ELR (cell line): ENCODE data around the gene BRF1.

ENCODE experiments used
- DNase-seq: peaks from one replicate; pipeline ENCODE4 v3.0.0-alpha.2; 2015; ENCODE audit warnings: low read depth

The BRF1 gene

GRCh38 chr14:105196265-105196960 lies 104.4 kb downstream of the BRF1 start:
- DNase-seq, result no peak

GRCh38 chr14:105195522-105196264 lies 105.1 kb downstream of the BRF1 start:
- DNase-seq, result no peak

- DNase-seq, result no peak
Measured at GRCh38 chr14:105195051-105195450, 105.8 kb downstream of the BRF1 start.

- no peak for DNase-seq
Measured at GRCh38 chr14:105193916-105194782, 106.7 kb downstream of the BRF1 start.

- DNase-seq, result peak; percentile 35
Measured at GRCh38 chr14:105192866-105193731, 107.7 kb downstream of the BRF1 start.

- no peak for DNase-seq
Measured at GRCh38 chr14:105187935-105188524, 112.8 kb downstream of the BRF1 start.

GRCh38 chr14:105187116-105187515 lies 113.7 kb downstream of the BRF1 start:
- no peak for DNase-seq

GRCh38 chr14:105185973-105186372 lies 114.8 kb downstream of the BRF1 start:
- no peak for DNase-seq

- no peak for DNase-seq
Measured at GRCh38 chr14:105185001-105185400, 115.8 kb downstream of the BRF1 start.

- no peak for DNase-seq
Measured at GRCh38 chr14:105184461-105184860, 116.3 kb downstream of the BRF1 start.

GRCh38 chr14:105182296-105183020 lies 118.3 kb downstream of the BRF1 start:
- DNase-seq, result no peak

- no peak for DNase-seq
Measured at GRCh38 chr14:105181549-105182295, 119.1 kb downstream of the BRF1 start.

- peak; percentile 70 for DNase-seq
Measured at GRCh38 chr14:105180592-105181548, 119.9 kb downstream of the BRF1 start, which contains the start of gene NUDT14. TSS of gene NUDT14 (minus strand) at chr14:105181312. CDS start at chr14:105181209, 103 bp downstream.

GRCh38 chr14:105179191-105179590 lies 121.6 kb downstream of the BRF1 start:
- no peak for DNase-seq

- no peak for DNase-seq
Measured at GRCh38 chr14:105178868-105179140, 122.0 kb downstream of the BRF1 start.

GRCh38 chr14:105178069-105178867 lies 122.5 kb downstream of the BRF1 start:
- no peak for DNase-seq

GRCh38 chr14:105177082-105177481 lies 123.7 kb downstream of the BRF1 start:
- no peak for DNase-seq

GRCh38 chr14:105176513-105176912 lies 124.3 kb downstream of the BRF1 start:
- DNase-seq, result no peak
